Measurements from ENCODE around the gene ATP11A.
A peak's percentile ranks its signal among the peaks of the same experiment; 100 is the strongest.

ATP11A gene

DNA sequence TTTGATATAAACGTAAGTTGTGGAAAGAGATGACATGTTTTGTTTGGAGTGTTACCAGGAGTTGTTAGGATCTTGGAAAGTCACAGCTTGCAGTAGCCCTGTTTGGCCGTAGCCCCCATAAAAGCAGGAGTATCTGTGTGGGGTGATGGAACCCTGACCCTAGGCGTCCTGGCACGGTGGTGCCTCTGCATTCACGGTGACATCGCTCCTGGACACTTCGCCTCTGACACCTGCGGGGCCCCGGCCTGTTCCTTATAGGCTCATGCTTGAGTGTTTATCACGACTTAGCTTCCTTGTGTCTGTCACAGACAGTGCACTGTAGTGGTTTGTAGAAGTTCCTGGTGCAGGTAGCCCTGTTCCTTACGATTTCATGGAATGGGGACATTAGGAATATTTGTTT is 74.2 kb downstream of the ATP11A start:
- DNase-seq = no peak

DNA sequence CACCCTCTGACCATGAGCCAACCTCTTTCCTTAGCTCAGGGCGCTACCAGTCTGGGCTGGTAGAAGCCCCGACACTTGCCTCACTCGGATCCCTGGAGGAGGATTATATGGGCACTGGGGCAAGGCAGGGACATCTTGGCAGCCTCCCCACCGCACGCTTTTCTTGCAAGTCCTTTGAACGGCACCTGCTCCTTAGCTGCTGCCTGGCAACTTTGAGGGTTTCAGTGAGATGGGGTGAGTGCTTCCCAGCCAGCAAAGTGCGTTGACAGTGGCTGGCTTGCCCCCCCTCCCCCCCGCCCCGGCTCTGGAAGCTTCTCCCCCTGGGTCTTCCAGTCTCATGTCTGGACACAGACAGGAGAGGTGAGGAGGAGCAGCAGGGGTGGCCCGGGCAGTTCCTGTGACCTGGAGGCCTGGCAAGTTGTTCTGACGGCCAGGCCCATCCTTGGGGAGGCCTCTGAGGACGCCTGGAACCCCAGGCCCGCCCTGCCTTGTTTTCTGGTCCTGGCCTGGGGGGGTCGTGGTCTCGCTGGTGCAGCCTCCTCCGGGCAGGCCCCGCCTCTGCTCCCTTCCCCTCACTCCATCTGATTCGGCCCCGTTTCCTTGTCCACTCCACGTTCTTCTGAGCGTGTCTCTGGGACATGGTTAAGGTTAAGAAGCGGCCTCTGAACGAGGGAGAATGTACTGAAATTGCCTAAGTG is 75.2 kb downstream of the ATP11A start:
- peak; percentile 100 for DNase-seq

DNA sequence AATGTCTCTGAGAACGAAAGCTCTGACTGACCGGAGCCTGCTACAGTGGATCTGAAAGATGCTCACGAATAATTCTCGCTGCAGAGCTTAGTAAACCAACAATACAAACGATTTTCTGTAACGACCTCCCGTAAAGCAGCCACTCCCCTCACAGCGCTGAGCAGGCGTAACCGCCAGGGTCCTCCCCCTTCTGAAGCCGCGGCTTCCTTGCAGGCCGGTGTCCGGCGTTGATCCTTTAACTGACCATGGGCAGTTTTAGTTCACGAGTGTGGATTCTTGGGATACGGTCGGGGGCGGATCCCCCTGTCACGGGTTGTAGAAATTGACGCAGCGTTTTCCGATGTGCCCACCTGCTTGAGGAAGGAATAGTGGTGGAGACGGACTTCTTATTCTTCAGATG is 75.9 kb downstream of the ATP11A start:
- no peak for DNase-seq

GRCh38 chr13:112766336-112766735 is 76.5 kb downstream of the ATP11A start:
- no peak for DNase-seq

GRCh38 chr13:112767506-112768471 is 78.0 kb downstream of the ATP11A start:
- DNase-seq = no peak

DNA sequence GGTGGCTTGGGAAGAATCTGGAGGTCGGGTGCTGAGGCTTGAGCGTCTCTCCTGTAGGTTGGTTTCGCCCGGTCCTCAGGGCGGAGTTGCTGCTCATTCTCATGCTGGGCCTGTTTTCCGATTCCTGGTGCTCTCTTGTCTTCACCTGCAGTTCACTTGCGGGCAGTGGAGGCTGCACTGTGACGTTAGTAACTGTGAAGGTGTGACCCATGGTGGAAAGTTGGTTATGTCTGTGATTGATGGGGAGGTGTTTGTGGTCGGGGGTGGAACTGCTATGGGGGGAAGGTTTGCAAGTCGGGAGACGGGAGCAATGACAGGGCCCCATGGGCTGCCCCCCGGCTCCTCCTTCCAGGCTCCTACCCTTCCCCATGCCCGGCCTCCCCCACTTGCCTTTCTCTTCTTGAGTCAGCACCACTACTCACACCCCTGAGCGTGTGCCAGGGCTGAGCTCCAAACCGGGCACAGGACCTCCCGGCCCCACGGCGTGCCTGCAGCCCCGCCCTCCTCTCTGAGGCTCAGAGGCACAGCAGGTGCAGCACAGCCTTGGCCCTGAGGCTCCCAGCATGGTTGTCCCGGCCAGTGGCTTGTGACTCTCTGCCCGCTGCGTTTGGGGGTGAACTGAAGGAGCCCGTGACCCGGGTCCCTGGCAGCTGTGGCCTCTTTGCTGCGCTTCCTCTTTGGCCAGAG is 79.1 kb downstream of the ATP11A start:
- DNase-seq = no peak

- DNase-seq = no peak
Observed at GRCh38 chr13:112769615-112770014, 79.8 kb downstream of the ATP11A start.

DNA sequence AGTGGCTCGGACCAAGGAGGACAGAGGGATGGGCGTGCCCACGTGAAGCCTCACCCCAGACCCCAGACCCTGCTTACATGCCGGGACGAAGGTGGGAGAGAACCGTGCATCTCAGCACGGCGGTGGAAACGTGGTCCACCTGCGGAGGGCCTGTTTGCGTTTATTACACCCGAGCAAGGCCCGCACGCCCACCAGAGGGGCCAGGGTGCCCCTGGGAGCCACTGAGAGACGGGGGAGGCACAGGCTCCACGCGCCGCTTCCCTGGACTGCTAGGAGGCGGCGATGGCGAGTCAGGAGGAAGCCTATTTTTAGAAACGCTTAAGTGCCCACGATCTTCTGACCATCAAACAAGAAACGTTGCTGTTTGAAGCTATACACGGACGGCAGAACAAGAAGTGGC is 80.7 kb downstream of the ATP11A start:
- DNase-seq = no peak

DNA sequence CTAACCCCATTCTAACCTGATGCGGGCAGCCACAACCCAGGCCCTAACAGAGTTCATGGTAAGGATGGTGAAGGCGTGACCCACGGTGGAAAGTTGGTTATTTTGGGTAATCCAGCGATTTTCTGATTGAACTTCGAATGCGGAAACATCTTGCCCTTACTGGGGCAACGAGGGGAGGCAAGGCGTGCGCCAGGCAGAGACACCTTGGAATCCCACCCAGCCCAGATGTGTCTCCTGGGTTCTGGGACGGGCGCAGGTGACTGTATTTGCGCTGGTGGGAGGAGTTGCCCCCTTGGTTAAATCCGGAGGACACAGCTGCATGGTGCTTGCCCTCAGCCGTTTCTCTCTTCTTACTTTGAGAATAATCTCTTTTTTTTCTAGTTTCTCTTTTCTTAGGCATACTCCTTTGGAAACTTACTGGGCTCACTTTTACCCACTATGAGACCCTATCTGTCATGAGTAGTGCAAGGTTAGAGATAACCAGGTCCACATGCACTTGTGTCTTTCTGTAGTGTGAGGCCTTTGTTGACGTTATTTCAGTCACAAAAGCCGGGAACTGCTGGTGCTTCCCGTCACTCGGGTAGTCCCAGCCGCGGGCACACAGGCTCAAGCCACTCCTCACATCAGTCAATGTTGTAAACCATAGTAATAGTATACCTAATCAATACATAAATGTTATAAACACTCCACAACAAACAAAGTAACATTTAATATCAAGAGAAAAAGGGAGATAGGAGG is 81.5 kb downstream of the ATP11A start:
- peak; percentile 53 for DNase-seq

DNA sequence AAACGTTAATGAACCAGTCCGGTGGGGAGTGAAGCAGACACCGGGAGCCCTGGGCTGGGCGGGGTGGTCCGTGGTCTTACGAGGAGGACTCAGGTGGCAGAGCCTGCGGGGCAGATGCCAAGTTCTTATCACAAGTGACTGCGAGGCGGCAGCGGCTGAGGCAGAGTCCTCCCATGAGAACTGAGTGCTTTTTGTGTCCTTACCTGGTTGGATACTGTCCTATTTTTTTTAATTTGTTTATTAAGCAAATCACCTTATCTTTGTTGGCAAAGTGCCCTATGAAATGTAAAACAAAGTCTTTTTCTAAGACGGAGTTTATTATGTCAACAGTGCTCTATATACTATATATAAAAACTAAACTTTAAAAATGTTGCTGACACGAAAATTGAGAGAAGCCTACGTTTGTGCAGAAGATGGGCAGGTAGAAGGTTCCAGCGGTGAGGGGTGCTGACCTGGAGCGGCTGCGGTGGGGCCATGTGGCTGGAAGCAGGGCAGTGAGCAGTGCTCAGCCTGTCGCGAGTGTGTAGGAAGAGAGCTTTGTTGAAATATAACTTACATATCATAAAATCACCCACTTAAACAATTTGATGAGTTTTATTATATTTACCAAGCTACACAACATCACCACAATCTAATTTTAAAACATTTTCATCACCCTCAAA is 82.2 kb downstream of the ATP11A start:
- DNase-seq = peak; percentile 81

DNA sequence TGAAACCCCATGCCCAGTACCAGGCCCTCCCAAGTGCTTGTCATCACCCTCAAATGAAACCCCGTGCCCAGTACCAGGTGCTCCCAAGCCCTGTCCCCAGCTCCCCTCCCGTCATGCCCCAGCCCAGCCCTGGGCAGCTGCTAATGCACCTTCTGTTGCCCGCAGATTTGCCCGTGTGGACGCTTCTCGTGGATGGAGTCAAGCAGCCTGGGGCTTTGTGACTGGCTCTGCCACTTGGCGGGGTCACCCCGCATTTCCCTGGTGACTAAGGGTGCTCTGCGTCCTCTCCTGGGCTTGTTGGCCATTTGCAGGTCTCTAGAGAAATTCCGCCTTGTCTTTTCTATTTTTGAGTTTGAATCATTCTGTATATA is 82.7 kb downstream of the ATP11A start:
- DNase-seq = no peak

DNA sequence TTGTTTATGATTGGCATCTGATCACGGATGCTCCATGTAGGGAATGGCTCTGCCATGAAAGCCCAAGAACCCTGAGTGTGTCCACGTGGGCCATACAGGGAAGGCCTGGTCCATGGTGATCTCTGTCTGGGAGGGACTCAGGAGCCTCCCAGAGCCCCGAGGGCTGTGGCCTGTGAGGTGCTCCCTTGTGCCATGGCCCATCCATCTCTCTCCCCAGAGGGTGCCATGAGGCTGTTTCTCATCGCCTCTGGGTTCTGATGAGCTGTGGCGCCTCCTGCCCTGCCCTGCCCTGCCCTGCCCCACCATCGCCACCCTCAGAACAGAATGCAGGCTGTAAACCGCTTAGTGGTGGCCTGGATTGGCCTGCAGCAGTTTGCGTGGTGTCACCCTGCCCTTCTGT is 83.1 kb downstream of the ATP11A start:
- no peak for DNase-seq

- no peak for DNase-seq
Observed at GRCh38 chr13:112773601-112774447, 84.0 kb downstream of the ATP11A start.

- no peak for DNase-seq
Observed at GRCh38 chr13:112774448-112774792, 84.6 kb downstream of the ATP11A start.

DNA sequence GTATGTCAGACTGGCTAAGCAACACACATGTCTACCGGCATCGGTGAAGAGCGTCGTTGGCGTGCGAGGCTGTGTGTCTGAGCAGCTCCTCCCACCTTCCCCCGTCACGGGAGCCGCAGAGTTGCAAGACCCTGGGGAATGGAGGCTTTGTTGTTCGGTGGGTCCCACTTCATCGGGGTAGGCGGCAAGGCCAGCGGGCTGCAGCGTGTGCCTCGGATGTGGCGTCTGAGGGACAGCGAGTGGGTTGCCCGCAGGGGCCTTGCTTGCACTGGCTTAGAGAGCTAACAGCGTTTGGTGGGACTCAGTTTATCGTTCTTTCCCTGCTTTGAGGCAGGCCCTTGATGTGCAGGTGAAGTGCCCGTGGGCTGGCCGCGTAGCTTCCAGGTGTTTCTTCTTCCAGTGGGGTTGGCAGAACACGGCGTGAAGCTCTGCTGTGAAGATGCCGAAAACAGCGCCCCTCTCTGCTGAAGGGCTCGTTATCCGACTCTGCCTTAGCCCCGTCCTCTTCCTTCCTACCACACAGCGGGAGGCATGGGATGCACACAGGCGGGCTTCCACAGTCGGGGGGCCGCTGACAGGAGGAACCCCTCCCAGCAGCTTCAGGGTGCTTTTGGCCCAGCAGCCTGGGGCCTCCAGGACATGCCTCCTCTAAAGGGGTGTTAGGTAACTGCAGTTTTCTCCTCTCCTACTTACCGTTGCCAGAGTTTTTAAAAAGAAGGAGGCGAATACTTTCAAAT is 85.2 kb downstream of the ATP11A start:
- no peak for DNase-seq

- no peak for DNase-seq
Observed at GRCh38 chr13:112775791-112776279, 86.0 kb downstream of the ATP11A start.

DNA sequence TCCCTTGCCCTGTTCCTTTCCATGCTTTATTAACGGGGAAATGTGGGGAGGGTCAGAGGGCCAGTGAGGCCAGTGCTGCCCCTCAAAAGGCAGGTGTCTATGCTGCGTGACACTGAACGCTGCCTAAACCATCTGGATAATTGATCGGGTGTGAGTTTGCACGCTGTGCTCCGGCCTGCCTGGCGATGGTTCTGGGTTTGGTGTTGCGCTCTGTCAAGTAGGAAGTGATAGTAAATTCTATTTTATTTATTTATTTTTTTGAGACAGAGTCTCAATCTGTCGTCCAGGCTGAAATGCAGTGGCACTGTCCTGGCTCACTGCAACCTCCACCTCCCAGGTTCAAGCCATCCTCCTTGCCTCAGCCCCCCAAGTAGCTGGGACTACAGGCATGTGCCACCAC is 86.5 kb downstream of the ATP11A start:
- DNase-seq = no peak

DNA sequence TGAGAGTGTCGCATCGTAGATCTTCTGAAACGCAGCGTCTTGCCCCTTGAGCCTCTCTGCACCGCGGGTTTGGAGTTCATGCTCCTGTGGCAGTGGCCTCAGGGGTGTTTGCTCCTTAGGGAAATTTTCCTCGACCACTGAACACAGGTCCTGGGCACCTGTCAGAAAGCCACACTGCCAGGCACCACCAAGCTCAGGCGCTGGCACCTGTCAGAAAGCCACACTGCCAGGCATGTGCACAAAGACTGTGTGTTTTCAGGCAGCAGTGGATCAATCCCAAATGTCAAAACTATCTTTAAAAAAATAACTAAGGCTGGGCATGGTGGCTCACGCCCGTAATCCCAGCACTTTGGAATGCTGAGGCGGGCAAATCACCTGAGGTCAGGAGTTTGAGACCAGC is 87.1 kb downstream of the ATP11A start:
- DNase-seq = no peak

- DNase-seq = no peak
Observed at GRCh38 chr13:112777637-112778406, 88.0 kb downstream of the ATP11A start.
